ENCODE results near the gene C14orf180. TPM values are rescaled to one million over a fixed set of nuclear protein-coding genes. Genes with fewer than 3 reads are reported as not detected.

C14orf180 gene
- total RNA-seq, 1 experiment from 2014 or later: not detected

- Histone ChIP-seq H3K27me3 (replicated peaks) (peaks cover 20% of the 10 kb centered on the region), H3K4me1 (replicated peaks) (no peaks in the 10 kb centered on the region), H3K27ac (no peak overlapping the region), H3K9me3 (replicated peaks) (no peaks in the 10 kb centered on the region), H3K4me3 (no peak overlapping the region), H3K36me3 (no peaks in the 10 kb centered on the region)
- no peak for DNase-seq (ENCODE audit: low read depth in 1 of 2, low spot score in 2 of 2)
These were observed 17.7 kb upstream of the C14orf180 start for GRCh38 chr14:104561632-104562495.

- Histone ChIP-seq H3K36me3 (no peaks in the 10 kb centered on the region), H3K4me3 (no peak overlapping the region), H3K9me3 (replicated peaks) (no peaks in the 10 kb centered on the region), H3K27me3 (replicated peaks) (peaks cover 26% of the 10 kb centered on the region), H3K27ac (no peak overlapping the region), H3K4me1 (replicated peaks) (no peaks in the 10 kb centered on the region)
- no peak for DNase-seq (ENCODE audit: low read depth in 1 of 2, low spot score in 2 of 2)
These were observed 17.0 kb upstream of the C14orf180 start for GRCh38 chr14:104562606-104563005.

GRCh38 chr14:104563191-104563741 is 16.3 kb upstream of the C14orf180 start:
- DNase-seq (ENCODE audit: low read depth in 1 of 2, low spot score in 2 of 2): no peak
- Histone ChIP-seq H3K4me1 (replicated peaks) (no peaks in the 10 kb centered on the region), H3K27me3 (replicated peaks) (peaks cover 31% of the 10 kb centered on the region), H3K27ac (no peak overlapping the region), H3K9me3 (replicated peaks) (no peaks in the 10 kb centered on the region), H3K4me3 (no peak overlapping the region), H3K36me3 (no peaks in the 10 kb centered on the region)

GRCh38 chr14:104563742-104564615 is 15.6 kb upstream of the C14orf180 start:
- no peak overlapping the region for H3K27ac ChIP-seq
- no peak overlapping the region for H3K4me3 ChIP-seq
- peak; percentile 22 to 67 for DNase-seq (ENCODE audit: low read depth in 1 of 2, low spot score in 2 of 2)
- no peaks in the 10 kb centered on the region for H3K36me3 ChIP-seq
- H3K27me3 ChIP-seq (replicated peaks): peaks cover 36% of the 10 kb centered on the region
- H3K9me3 ChIP-seq (replicated peaks): no peaks in the 10 kb centered on the region
- no peaks in the 10 kb centered on the region for H3K4me1 ChIP-seq (replicated peaks)

- no peak for DNase-seq (ENCODE audit: low read depth in 1 of 2, low spot score in 2 of 2)
- Histone ChIP-seq H3K4me1 (replicated peaks) (no peaks in the 10 kb centered on the region), H3K36me3 (no peaks in the 10 kb centered on the region), H3K27me3 (replicated peaks) (peaks cover 46% of the 10 kb centered on the region), H3K4me3 (no peak overlapping the region), H3K27ac (no peak overlapping the region), H3K9me3 (replicated peaks) (no peaks in the 10 kb centered on the region)
These were observed 14.6 kb upstream of the C14orf180 start for GRCh38 chr14:104564744-104565679.

- Histone ChIP-seq H3K4me1 (replicated peaks) (no peaks in the 10 kb centered on the region), H3K9me3 (replicated peaks) (no peaks in the 10 kb centered on the region), H3K4me3 (no peak overlapping the region), H3K36me3 (no peaks in the 10 kb centered on the region), H3K27ac (no peak overlapping the region), H3K27me3 (replicated peaks) (peaks cover 42% of the 10 kb centered on the region)
- DNase-seq (ENCODE audit: low read depth in 1 of 2, low spot score in 2 of 2): no peak
These were observed 12.2 kb upstream of the C14orf180 start for GRCh38 chr14:104567141-104567956.

- no peaks in the 10 kb centered on the region for H3K4me1 ChIP-seq (replicated peaks)
- no peaks in the 10 kb centered on the region for H3K9me3 ChIP-seq (replicated peaks)
- H3K4me3 ChIP-seq: no peak overlapping the region
- peaks cover 42% of the 10 kb centered on the region for H3K27me3 ChIP-seq (replicated peaks)
- H3K36me3 ChIP-seq: no peaks in the 10 kb centered on the region
- no peak for DNase-seq (ENCODE audit: low read depth in 1 of 2, low spot score in 2 of 2)
- H3K27ac ChIP-seq: no peak overlapping the region
These were observed 11.7 kb upstream of the C14orf180 start for GRCh38 chr14:104567957-104568225.

GRCh38 chr14:104568620-104569019 is 10.9 kb upstream of the C14orf180 start:
- peaks cover 40% of the 10 kb centered on the region for H3K27me3 ChIP-seq (replicated peaks)
- no peak for DNase-seq (ENCODE audit: low read depth in 1 of 2, low spot score in 2 of 2)
- H3K36me3 ChIP-seq: no peaks in the 10 kb centered on the region
- no peaks in the 10 kb centered on the region for H3K4me1 ChIP-seq (replicated peaks)
- no peaks in the 10 kb centered on the region for H3K9me3 ChIP-seq (replicated peaks)
- no peak overlapping the region for H3K27ac ChIP-seq
- H3K4me3 ChIP-seq: no peak overlapping the region

- H3K9me3 ChIP-seq (replicated peaks): no peaks in the 10 kb centered on the region
- peaks cover 32% of the 10 kb centered on the region for H3K27me3 ChIP-seq (replicated peaks)
- no peaks in the 10 kb centered on the region for H3K4me1 ChIP-seq (replicated peaks)
- no peak for DNase-seq (ENCODE audit: low read depth in 1 of 2, low spot score in 2 of 2)
- no peak overlapping the region for H3K4me3 ChIP-seq
- no peak overlapping the region for H3K27ac ChIP-seq
- no peaks in the 10 kb centered on the region for H3K36me3 ChIP-seq
These were observed 10.1 kb upstream of the C14orf180 start for GRCh38 chr14:104569435-104569834.

- no peaks in the 10 kb centered on the region for H3K4me1 ChIP-seq (replicated peaks)
- no peaks in the 10 kb centered on the region for H3K9me3 ChIP-seq (replicated peaks)
These were observed 8.3 kb upstream of the C14orf180 start for GRCh38 chr14:104571246-104571645.

GRCh38 chr14:104572024-104572626 is 7.4 kb upstream of the C14orf180 start:
- no peak for DNase-seq (ENCODE audit: low read depth in 1 of 2, low spot score in 2 of 2)
- H3K4me1 ChIP-seq (replicated peaks): no peaks in the 10 kb centered on the region
- no peaks in the 10 kb centered on the region for H3K9me3 ChIP-seq (replicated peaks)
- H3K36me3 ChIP-seq: no peaks in the 10 kb centered on the region
- H3K4me3 ChIP-seq: no peak overlapping the region
- no peak overlapping the region for H3K27ac ChIP-seq
- H3K27me3 ChIP-seq (replicated peaks): peaks cover 29% of the 10 kb centered on the region

More at GRCh38 chr14:104571246-104571645, 8.3 kb upstream of the C14orf180 start:
- Histone ChIP-seq H3K27me3 (replicated peaks) (peaks cover 30% of the 10 kb centered on the region), H3K27ac (no peak overlapping the region), H3K36me3 (no peaks in the 10 kb centered on the region), H3K4me3 (no peak overlapping the region)
- DNase-seq (ENCODE audit: low read depth in 1 of 2, low spot score in 2 of 2): no peak

GRCh38 chr14:104572668-104573067 is 6.9 kb upstream of the C14orf180 start:
- Histone ChIP-seq H3K36me3 (no peaks in the 10 kb centered on the region), H3K9me3 (replicated peaks) (no peaks in the 10 kb centered on the region), H3K27ac (no peak overlapping the region), H3K4me1 (replicated peaks) (no peaks in the 10 kb centered on the region), H3K27me3 (replicated peaks) (peaks cover 27% of the 10 kb centered on the region), H3K4me3 (no peak overlapping the region)
- no peak for DNase-seq (ENCODE audit: low read depth in 1 of 2, low spot score in 2 of 2)

Data from SJSA1 (cell line).